ENCODE results near the gene TBCK. TPM values are rescaled to one million over a fixed set of nuclear protein-coding genes. Genes with fewer than 3 reads are reported as not detected.

Gene TBCK
- total RNA-seq, 1 experiment from 2014 or later: 7.6 TPM

DNA sequence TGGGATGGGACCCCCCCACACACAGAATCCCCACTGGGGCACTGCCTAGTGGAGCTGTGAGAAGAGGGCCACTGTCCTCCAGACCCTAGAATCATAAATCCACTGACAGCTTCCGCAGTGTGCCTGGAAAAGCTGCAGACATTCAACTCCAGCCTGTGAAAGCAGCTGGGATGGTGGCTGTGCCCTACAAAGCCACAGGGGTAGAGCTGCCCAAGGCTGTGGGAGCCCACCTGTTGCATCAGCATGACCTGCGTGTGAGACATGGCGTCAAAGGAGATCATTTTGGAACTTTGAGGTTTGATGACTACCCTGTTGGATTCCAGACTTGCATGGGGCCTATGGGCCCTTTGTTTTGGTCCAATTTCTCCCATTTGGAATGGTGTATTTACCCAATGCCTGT lies 22.7 kb upstream of the TBCK start:
- intact Hi-C loops (cut with micrococcal nuclease): no loop called here
- Histone ChIP-seq H3K79me2 (ENCODE audit: low read length) (peaks cover 34% of the 10 kb centered on the region), H3K4me1 (ENCODE audit: insufficient read depth, low read length) (no peaks in the 10 kb centered on the region), H3F3A (ENCODE audit: low read length, unreplicated experiment) (no peaks in the 10 kb centered on the region), H3K4me2 (ENCODE audit: low read length) (no peak overlapping the region), H3K9ac (ENCODE audit: low read length) (no peak overlapping the region), H3K27ac (ENCODE audit: low read length) (no peak overlapping the region), H3K9me3 (ENCODE audit: low read length) (no peaks in the 10 kb centered on the region), H3K4me3 (ENCODE audit: low read length) (no peak overlapping the region), H3K36me3 (ENCODE audit: low read depth, low read length) (peaks cover 29% of the 10 kb centered on the region), H4K20me1 (ENCODE audit: low read length) (no peaks in the 10 kb centered on the region), H2AFZ (ENCODE audit: low read length) (no peak overlapping the region), H3K9me2 (replicated peaks; ENCODE audit: low read length) (no peaks in the 10 kb centered on the region), H3K27me3 (ENCODE audit: low read length) (no peaks in the 10 kb centered on the region)
- DNase-seq (no peak), ATAC-seq (no peak)
- no TSS peak for BruUV-seq (replicated peaks)
- CTCF ChIA-PET: no interaction called here
- POLR2A ChIA-PET (ENCODE audit: unreplicated experiment): no interaction called here
- TF ChIP-seq EZH2phosphoT487 (IDR thresholded peaks at IDR 0.05; ENCODE audit: borderline replicate concordance, low read length) (no peak), EZH2 (IDR thresholded peaks at IDR 0.05; ENCODE audit: low read length, unreplicated experiment) (no peak)
- TF ChIP-seq, protein P1, sequence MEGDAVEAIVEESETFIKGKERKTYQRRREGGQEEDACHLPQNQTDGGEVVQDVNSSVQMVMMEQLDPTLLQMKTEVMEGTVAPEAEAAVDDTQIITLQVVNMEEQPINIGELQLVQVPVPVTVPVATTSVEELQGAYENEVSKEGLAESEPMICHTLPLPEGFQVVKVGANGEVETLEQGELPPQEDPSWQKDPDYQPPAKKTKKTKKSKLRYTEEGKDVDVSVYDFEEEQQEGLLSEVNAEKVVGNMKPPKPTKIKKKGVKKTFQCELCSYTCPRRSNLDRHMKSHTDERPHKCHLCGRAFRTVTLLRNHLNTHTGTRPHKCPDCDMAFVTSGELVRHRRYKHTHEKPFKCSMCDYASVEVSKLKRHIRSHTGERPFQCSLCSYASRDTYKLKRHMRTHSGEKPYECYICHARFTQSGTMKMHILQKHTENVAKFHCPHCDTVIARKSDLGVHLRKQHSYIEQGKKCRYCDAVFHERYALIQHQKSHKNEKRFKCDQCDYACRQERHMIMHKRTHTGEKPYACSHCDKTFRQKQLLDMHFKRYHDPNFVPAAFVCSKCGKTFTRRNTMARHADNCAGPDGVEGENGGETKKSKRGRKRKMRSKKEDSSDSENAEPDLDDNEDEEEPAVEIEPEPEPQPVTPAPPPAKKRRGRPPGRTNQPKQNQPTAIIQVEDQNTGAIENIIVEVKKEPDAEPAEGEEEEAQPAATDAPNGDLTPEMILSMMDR (conservative IDR thresholded peaks at IDR 0.05; ENCODE audit: low read depth, low read length): no peak

- peaks cover 28% of the 10 kb centered on the region for H3K79me2 ChIP-seq (ENCODE audit: low read length)
Measured at GRCh38 chr4:106337916-106338315, 21.9 kb upstream of the TBCK start.

DNA sequence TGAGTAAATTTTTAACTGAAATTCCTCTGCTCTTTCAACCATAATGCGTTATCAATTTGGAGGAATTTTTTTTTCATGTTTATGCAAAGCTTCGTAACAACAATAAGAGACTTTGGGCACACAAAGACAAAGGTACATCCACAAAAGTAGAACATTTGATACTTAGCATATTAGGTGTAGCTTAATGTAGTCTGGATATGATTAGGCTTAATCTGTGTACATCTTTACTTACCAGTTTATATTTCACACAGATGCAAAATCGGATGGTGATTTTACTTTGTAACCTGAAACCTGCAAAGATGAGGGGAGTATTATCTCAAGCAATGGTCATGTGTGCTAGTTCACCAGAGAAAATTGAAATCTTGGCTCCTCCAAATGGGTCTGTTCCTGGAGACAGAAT lies 20.6 kb upstream of the TBCK start:
- H3K9me3 ChIP-seq (ENCODE audit: low read length): no peaks in the 10 kb centered on the region
- DNase-seq: no peak
- ATAC-seq: no peak
- no peaks in the 10 kb centered on the region for H3K4me1 ChIP-seq (ENCODE audit: insufficient read depth, low read length)
- no peak for TF ChIP-seq EZH2 (IDR thresholded peaks at IDR 0.05; ENCODE audit: low read length, unreplicated experiment)
- TF ChIP-seq, protein P1 (conservative IDR thresholded peaks at IDR 0.05; ENCODE audit: low read depth, low read length): no peak
- no peak for TF ChIP-seq EZH2phosphoT487 (IDR thresholded peaks at IDR 0.05; ENCODE audit: borderline replicate concordance, low read length)
- peaks cover 36% of the 10 kb centered on the region for H3K36me3 ChIP-seq (ENCODE audit: low read depth, low read length)
- no peak overlapping the region for H3K4me2 ChIP-seq (ENCODE audit: low read length)
- H3K9me2 ChIP-seq (replicated peaks; ENCODE audit: low read length): no peaks in the 10 kb centered on the region
- H2AFZ ChIP-seq (ENCODE audit: low read length): no peak overlapping the region
- intact Hi-C loops (cut with micrococcal nuclease): no loop called here
- no peaks in the 10 kb centered on the region for H3K27me3 ChIP-seq (ENCODE audit: low read length)
- peaks cover 15% of the 10 kb centered on the region for H3K79me2 ChIP-seq (ENCODE audit: low read length)
- H3K4me3 ChIP-seq (ENCODE audit: low read length): no peak overlapping the region
- BruUV-seq (replicated peaks): no TSS peak
- CTCF ChIA-PET: no interaction called here
- H3K9ac ChIP-seq (ENCODE audit: low read length): no peak overlapping the region
- no peaks in the 10 kb centered on the region for H4K20me1 ChIP-seq (ENCODE audit: low read length)
- no peaks in the 10 kb centered on the region for H3F3A ChIP-seq (ENCODE audit: low read length, unreplicated experiment)
- POLR2A ChIA-PET (ENCODE audit: unreplicated experiment): no interaction called here
- no peak overlapping the region for H3K27ac ChIP-seq (ENCODE audit: low read length)

More at GRCh38 chr4:106337916-106338315, 21.9 kb upstream of the TBCK start:
- no peak overlapping the region for H2AFZ ChIP-seq (ENCODE audit: low read length)
- ChIA-PET POLR2A (ENCODE audit: unreplicated experiment) (no interaction called here), CTCF (no interaction called here)
- H3K4me1 ChIP-seq (ENCODE audit: insufficient read depth, low read length): no peaks in the 10 kb centered on the region
- H4K20me1 ChIP-seq (ENCODE audit: low read length): no peaks in the 10 kb centered on the region
- ATAC-seq (no peak), DNase-seq (no peak)
- H3K9me2 ChIP-seq (replicated peaks; ENCODE audit: low read length): no peaks in the 10 kb centered on the region
- no peak overlapping the region for H3K27ac ChIP-seq (ENCODE audit: low read length)
- no peaks in the 10 kb centered on the region for H3K9me3 ChIP-seq (ENCODE audit: low read length)
- peaks cover 33% of the 10 kb centered on the region for H3K36me3 ChIP-seq (ENCODE audit: low read depth, low read length)
- TF ChIP-seq EZH2 (IDR thresholded peaks at IDR 0.05; ENCODE audit: low read length, unreplicated experiment): no peak
- TF ChIP-seq, protein P1 (conservative IDR thresholded peaks at IDR 0.05; ENCODE audit: low read depth, low read length): no peak
- TF ChIP-seq EZH2phosphoT487 (IDR thresholded peaks at IDR 0.05; ENCODE audit: borderline replicate concordance, low read length): no peak
- BruUV-seq (replicated peaks): no TSS peak
- no peaks in the 10 kb centered on the region for H3F3A ChIP-seq (ENCODE audit: low read length, unreplicated experiment)
- no peaks in the 10 kb centered on the region for H3K27me3 ChIP-seq (ENCODE audit: low read length)
- intact Hi-C loops (cut with micrococcal nuclease): no loop called here
- H3K4me3 ChIP-seq (ENCODE audit: low read length): no peak overlapping the region
- no peak overlapping the region for H3K9ac ChIP-seq (ENCODE audit: low read length)
- no peak overlapping the region for H3K4me2 ChIP-seq (ENCODE audit: low read length)

All from PC-3 (cell line).